Mucosa of descending colon (tissue), 3 donors: ENCODE measurements around the gene PATL2. TPM values are rescaled to one million over a fixed set of nuclear protein-coding genes. Genes with fewer than 3 reads are reported as not detected.
"Not testable (repeated sequence)": the region's sequence is repeated elsewhere in the genome, so short reads cannot be mapped to it uniquely, and the experiment has no call there.

Experiments used
- ATAC-seq: fragments of 200-7000 bp; cut with Tn5 transposase; one replicate; pipeline ENCODE4 v1.9.1; 2020; ENCODE audit warnings: mild to moderate bottlenecking, moderate library complexity
- DNase-seq, 3 donors: peaks; one replicate each; pipeline ENCODE4 v3.0.0-alpha.2; 2020
- H3K36me3 ChIP-seq: fragments of 200-600 bp; one replicate; pipeline ENCODE4 v1.8.0; 2021; ENCODE audit warnings: low read depth, mild to moderate bottlenecking
- H3K4me1 ChIP-seq: fragments of 200-600 bp; one replicate; pipeline ENCODE4 v1.8.0; 2021; ENCODE audit warnings: low read depth, mild to moderate bottlenecking
- H3K4me3 ChIP-seq: fragments of 200-600 bp; one replicate; pipeline ENCODE4 v1.8.0; 2021; ENCODE audit warnings: mild to moderate bottlenecking
- H3K9me3 ChIP-seq: fragments of 200-600 bp; one replicate; pipeline ENCODE4 v1.8.0; 2021; ENCODE audit warnings: mild to moderate bottlenecking
- intact Hi-C, 2 donors: fragments of 100-400 bp; cut with DNase I in 1 of 2; cut with micrococcal nuclease in 1 of 2; formaldehyde crosslinking; loops; one replicate each; pipeline versions ENCODE4 v1.11.0 to v1.11.1; 2022; cut with DNase I, micrococcal nuclease
- total RNA-seq, 3 donors: library from RNA; stranded (reverse); fragmentation: NEBNext Ultra II Directional in 2 of 3; extraction: Animal tissue kit (Norgen Biotek cat#: 25700) in 2 of 3; gene quantifications; one replicate each; pipeline versions ENCODE4 v1.2.1 to v1.2.4, GENCODE V29; 2021 to 2023
- TF ChIP-seq, protein P1 (sequence below): fragments of 200-600 bp; IDR thresholded peaks from one replicate; pipeline ENCODE4 v1.8.0; 2022; ENCODE audit warnings: antibody characterized with exemption, mild to moderate bottlenecking
- donor health status: DM: no; HTN: no; CAD: no; lungs with moderate emphysema.
- donor health status: DM: no; HTN: no; CAD: no.
- donor health status: DM: no; HTN: yes; CAD: no.

PATL2 gene
- total RNA-seq, 3 donors from 2014 or later, result 3.9 to 6.4 (median 4.4) TPM

- H3K4me1 ChIP-seq, result peaks cover 6% of the 10 kb centered on the region
- TF ChIP-seq, protein P1, sequence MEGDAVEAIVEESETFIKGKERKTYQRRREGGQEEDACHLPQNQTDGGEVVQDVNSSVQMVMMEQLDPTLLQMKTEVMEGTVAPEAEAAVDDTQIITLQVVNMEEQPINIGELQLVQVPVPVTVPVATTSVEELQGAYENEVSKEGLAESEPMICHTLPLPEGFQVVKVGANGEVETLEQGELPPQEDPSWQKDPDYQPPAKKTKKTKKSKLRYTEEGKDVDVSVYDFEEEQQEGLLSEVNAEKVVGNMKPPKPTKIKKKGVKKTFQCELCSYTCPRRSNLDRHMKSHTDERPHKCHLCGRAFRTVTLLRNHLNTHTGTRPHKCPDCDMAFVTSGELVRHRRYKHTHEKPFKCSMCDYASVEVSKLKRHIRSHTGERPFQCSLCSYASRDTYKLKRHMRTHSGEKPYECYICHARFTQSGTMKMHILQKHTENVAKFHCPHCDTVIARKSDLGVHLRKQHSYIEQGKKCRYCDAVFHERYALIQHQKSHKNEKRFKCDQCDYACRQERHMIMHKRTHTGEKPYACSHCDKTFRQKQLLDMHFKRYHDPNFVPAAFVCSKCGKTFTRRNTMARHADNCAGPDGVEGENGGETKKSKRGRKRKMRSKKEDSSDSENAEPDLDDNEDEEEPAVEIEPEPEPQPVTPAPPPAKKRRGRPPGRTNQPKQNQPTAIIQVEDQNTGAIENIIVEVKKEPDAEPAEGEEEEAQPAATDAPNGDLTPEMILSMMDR, result no peak
- no peak overlapping the region for H3K4me3 ChIP-seq
- ATAC-seq, result peak; percentile 61
- H3K9me3 ChIP-seq, result no peaks in the 10 kb centered on the region
- peak in 1 of 3 donors; percentile 37 for DNase-seq
- intact Hi-C loops, result loop anchor here in 1 of 2 donors (10.0 kb wide), 1 partner anchor 71 kb away; the partner anchor contains the start of gene SPG11
- H3K36me3 ChIP-seq, result no peaks in the 10 kb centered on the region
Observed at GRCh38 chr15:44735482-44736180, 24.5 kb upstream of the PATL2 start.

GRCh38 chr15:44734839-44735481 is 23.8 kb upstream of the PATL2 start:
- DNase-seq, result no peak
- ATAC-seq, result no peak
- no peaks in the 10 kb centered on the region for H3K9me3 ChIP-seq
- H3K36me3 ChIP-seq, result no peaks in the 10 kb centered on the region
- H3K4me3 ChIP-seq, result no peak overlapping the region
- H3K4me1 ChIP-seq, result peaks cover 12% of the 10 kb centered on the region
- intact Hi-C loops, result loop anchor here in 1 of 2 donors (10.0 kb wide), 1 partner anchor 70 kb away; the partner anchor contains the start of gene SPG11
- TF ChIP-seq, protein P1, result no peak

DNA sequence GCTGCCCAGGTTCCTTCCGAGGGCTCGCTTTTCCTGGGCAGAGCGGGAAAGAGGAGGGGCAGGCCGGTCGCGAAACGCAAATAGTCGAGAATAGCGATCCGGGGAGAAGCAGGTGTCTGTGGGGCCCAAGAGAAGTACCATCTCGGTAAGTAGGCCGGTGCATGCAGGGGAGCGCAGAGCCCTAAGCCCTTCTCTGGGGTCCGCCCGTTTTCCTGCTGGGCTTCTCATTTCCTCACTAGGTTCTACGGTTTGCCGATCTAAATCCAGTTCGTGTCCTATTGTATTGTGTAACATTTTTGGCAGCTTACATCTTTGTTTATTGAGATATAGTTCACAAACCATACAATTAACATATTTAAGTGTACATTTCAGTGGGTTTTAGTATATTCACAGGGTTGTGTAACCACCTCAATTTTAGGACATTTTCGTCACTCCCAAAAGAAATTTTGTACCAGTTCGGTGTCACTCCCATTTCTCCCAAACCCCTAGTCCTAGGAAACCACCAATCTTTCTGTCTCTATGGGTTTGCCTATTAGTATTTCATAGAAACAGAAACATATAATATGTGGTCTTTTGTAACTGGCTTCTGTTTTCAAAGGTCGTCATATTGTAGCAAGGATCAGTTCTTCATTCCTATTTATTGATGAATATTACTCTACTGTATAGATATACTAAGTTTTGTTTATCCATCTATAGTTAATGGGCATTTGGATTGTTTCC is 18.4 kb upstream of the PATL2 start:
- TF ChIP-seq, protein P1, result no peak
- peak in 2 of 3 donors; percentile 62 to 69 for DNase-seq
- intact Hi-C loops, result loop anchor here (5.0 to 10.0 kb wide), 2 partner anchors 65 to 67 kb away; partner anchors contain the start of gene SPG11 (in 2 of the 2)
- H3K4me1 ChIP-seq, result peaks cover 47% of the 10 kb centered on the region
- no peaks in the 10 kb centered on the region for H3K9me3 ChIP-seq
- H3K36me3 ChIP-seq, result peaks cover 6% of the 10 kb centered on the region
- ATAC-seq, result peak; percentile 37
- peak overlapping the region; percentile 63 for H3K4me3 ChIP-seq

- ATAC-seq, result peak; percentile 90
- H3K4me1 ChIP-seq, result peaks cover 52% of the 10 kb centered on the region
- H3K9me3 ChIP-seq, result no peaks in the 10 kb centered on the region
- peak; percentile 96 to 97 (median 97) for DNase-seq
- peaks cover 6% of the 10 kb centered on the region for H3K36me3 ChIP-seq
- TF ChIP-seq, protein P1, result peak; percentile 10
- peak overlapping the region; percentile 63 for H3K4me3 ChIP-seq
- intact Hi-C loops, result loop anchor here in 1 of 2 donors (5.0 kb wide), 1 partner anchor 66 kb away; the partner anchor contains the start of gene SPG11
Observed at GRCh38 chr15:44728576-44729407, 17.7 kb upstream of the PATL2 start.

GRCh38 chr15:44728232-44728575 is 17.1 kb upstream of the PATL2 start:
- H3K36me3 ChIP-seq, H3K9me3 ChIP-seq, DNase-seq, ATAC-seq: not testable (repeated sequence)
- Histone ChIP-seq H3K4me3 (peak overlapping the region; percentile 63), H3K4me1 (peaks cover 53% of the 10 kb centered on the region)
- intact Hi-C loops, result loop anchor here in 1 of 2 donors (5.0 kb wide), 1 partner anchor 66 kb away; the partner anchor contains the start of gene SPG11
